RWPE2 (cell line): Measurements from ENCODE around the gene ADRB2.
A peak's percentile ranks its signal among the peaks of the same experiment; 100 is the strongest.

Source experiments
- ATAC-seq: fragments of 200-7000 bp; cut with Tn5 transposase; 3 replicates; pipeline ENCODE4 v1.9.1; 2021; ENCODE audit warnings: low read depth
- DNase-seq: peaks from one replicate; pipeline ENCODE4 v3.0.0-alpha.2; 2020; ENCODE audit warnings: low spot score
- H3K27ac ChIP-seq: fragments of 450-650 bp; 2 replicates; pipeline ENCODE4 v1.5.1; 2017; ENCODE audit warnings: mild to moderate bottlenecking; ENCODE audit not compliant: poor library complexity, severe bottlenecking
- H3K27me3 ChIP-seq: fragments of 250-450 bp; sonication (Bioruptor Pico); 2 replicates; pipeline ENCODE4 v1.5.1; 2021; ENCODE audit warnings: mild to moderate bottlenecking, moderate library complexity; ENCODE audit not compliant: insufficient read depth, poor library complexity, severe bottlenecking
- H3K36me3 ChIP-seq: fragments of 250-450 bp; sonication (Bioruptor Pico); 2 replicates; pipeline ENCODE4 v1.5.1; 2020; ENCODE audit warnings: low read depth, mild to moderate bottlenecking, moderate library complexity
- H3K4me1 ChIP-seq: fragments of 250-450 bp; sonication (Bioruptor Pico); 2 replicates; pipeline ENCODE4 v1.5.1; 2021; ENCODE audit warnings: mild to moderate bottlenecking, moderate library complexity; ENCODE audit not compliant: insufficient read depth, poor library complexity, severe bottlenecking
- H3K4me3 ChIP-seq: fragments of 250-450 bp; sonication (Bioruptor Pico); 2 replicates; pipeline ENCODE4 v1.5.1; 2021; ENCODE audit warnings: mild to moderate bottlenecking, moderate library complexity; ENCODE audit not compliant: severe bottlenecking
- H3K9me3 ChIP-seq: fragments of 250-450 bp; sonication (Bioruptor Pico); 2 replicates; pipeline ENCODE4 v1.5.1; 2021; ENCODE audit warnings: mild to moderate bottlenecking, moderate library complexity; ENCODE audit not compliant: severe bottlenecking
- TF ChIP-seq, protein P1 (sequence below): fragments of 450-650 bp; IDR thresholded peaks from one replicate; pipeline ENCODE4 v1.5.1; 2017; ENCODE audit warnings: mild to moderate bottlenecking, moderate library complexity; ENCODE audit not compliant: poor library complexity, severe bottlenecking

Gene ADRB2

GRCh38 chr5:148823871-148824270 lies 2.5 kb upstream of the ADRB2 start:
- Histone ChIP-seq H3K4me1 (peaks cover 5% of the 10 kb centered on the region), H3K27me3 (no peaks in the 10 kb centered on the region), H3K4me3 (no peak overlapping the region), H3K9me3 (no peaks in the 10 kb centered on the region), H3K36me3 (peaks cover 4% of the 10 kb centered on the region; the same call in 1 of the 2 replicates), H3K27ac (no peak overlapping the region)
- TF ChIP-seq, protein P1, sequence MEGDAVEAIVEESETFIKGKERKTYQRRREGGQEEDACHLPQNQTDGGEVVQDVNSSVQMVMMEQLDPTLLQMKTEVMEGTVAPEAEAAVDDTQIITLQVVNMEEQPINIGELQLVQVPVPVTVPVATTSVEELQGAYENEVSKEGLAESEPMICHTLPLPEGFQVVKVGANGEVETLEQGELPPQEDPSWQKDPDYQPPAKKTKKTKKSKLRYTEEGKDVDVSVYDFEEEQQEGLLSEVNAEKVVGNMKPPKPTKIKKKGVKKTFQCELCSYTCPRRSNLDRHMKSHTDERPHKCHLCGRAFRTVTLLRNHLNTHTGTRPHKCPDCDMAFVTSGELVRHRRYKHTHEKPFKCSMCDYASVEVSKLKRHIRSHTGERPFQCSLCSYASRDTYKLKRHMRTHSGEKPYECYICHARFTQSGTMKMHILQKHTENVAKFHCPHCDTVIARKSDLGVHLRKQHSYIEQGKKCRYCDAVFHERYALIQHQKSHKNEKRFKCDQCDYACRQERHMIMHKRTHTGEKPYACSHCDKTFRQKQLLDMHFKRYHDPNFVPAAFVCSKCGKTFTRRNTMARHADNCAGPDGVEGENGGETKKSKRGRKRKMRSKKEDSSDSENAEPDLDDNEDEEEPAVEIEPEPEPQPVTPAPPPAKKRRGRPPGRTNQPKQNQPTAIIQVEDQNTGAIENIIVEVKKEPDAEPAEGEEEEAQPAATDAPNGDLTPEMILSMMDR: no peak
- no peak for DNase-seq
- no peak for ATAC-seq

GRCh38 chr5:148825716-148826052 lies 727 bp upstream of the ADRB2 start:
- Histone ChIP-seq H3K4me1 (peaks cover 13% of the 10 kb centered on the region), H3K9me3 (no peaks in the 10 kb centered on the region), H3K27ac (peak overlapping the region; percentile 76), H3K27me3 (no peaks in the 10 kb centered on the region), H3K36me3 (peaks cover 22% of the 10 kb centered on the region), H3K4me3 (peak overlapping the region; percentile 48)
- ATAC-seq (peak; percentile 2), DNase-seq (no peak)
- TF ChIP-seq, protein P1: no peak

GRCh38 chr5:148826739-148827070 lies 294 bp downstream of the ADRB2 start:
- Histone ChIP-seq H3K9me3 (no peaks in the 10 kb centered on the region), H3K4me1 (peaks cover 22% of the 10 kb centered on the region), H3K27ac (peak overlapping the region; percentile 76), H3K27me3 (no peaks in the 10 kb centered on the region), H3K36me3 (peaks cover 22% of the 10 kb centered on the region), H3K4me3 (peak overlapping the region; percentile 48)
- ATAC-seq (no peak; the same call in 1 of the 3 replicates), DNase-seq (no peak)
- TF ChIP-seq, protein P1: no peak

DNA sequence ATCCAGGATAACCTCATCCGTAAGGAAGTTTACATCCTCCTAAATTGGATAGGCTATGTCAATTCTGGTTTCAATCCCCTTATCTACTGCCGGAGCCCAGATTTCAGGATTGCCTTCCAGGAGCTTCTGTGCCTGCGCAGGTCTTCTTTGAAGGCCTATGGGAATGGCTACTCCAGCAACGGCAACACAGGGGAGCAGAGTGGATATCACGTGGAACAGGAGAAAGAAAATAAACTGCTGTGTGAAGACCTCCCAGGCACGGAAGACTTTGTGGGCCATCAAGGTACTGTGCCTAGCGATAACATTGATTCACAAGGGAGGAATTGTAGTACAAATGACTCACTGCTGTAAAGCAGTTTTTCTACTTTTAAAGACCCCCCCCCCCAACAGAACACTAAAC lies 1.3 kb downstream of the ADRB2 start:
- TF ChIP-seq, protein P1: no peak
- DNase-seq: no peak
- H3K27ac ChIP-seq: peak overlapping the region; percentile 76
- ATAC-seq: no peak
- no peaks in the 10 kb centered on the region for H3K27me3 ChIP-seq
- peak overlapping the region; percentile 48 for H3K4me3 ChIP-seq
- H3K36me3 ChIP-seq: peaks cover 27% of the 10 kb centered on the region
- H3K9me3 ChIP-seq: no peaks in the 10 kb centered on the region
- H3K4me1 ChIP-seq: peaks cover 32% of the 10 kb centered on the region

GRCh38 chr5:148828511-148829247 lies 2.3 kb downstream of the ADRB2 start:
- peaks cover 34% of the 10 kb centered on the region for H3K4me1 ChIP-seq
- H3K27ac ChIP-seq: peak overlapping the region; percentile 76
- TF ChIP-seq, protein P1: peak; percentile 49
- H3K36me3 ChIP-seq: peaks cover 37% of the 10 kb centered on the region
- ATAC-seq (no peak), DNase-seq (no peak)
- peak overlapping the region; percentile 48 for H3K4me3 ChIP-seq
- no peaks in the 10 kb centered on the region for H3K27me3 ChIP-seq
- no peaks in the 10 kb centered on the region for H3K9me3 ChIP-seq
